Trophoblast cell (in vitro differentiated cells and primary cell): ENCODE data around the gene MTUS2.

Experiments used
- DNase-seq, 2 donors: peaks; one replicate each; pipeline ENCODE4 v3.0.0-alpha.2; 2016
- H2AFZ ChIP-seq: 2 replicates; pipeline ENCODE4 v1.6.1; 2013; ENCODE audit warnings: low read length, moderate library complexity, mild to moderate bottlenecking; ENCODE audit not compliant: insufficient read depth, poor library complexity
- H2AK5ac ChIP-seq: 2 replicates; pipeline ENCODE4 v1.6.1; 2013; ENCODE audit warnings: mild to moderate bottlenecking, low read length
- H2BK120ac ChIP-seq: 2 replicates; pipeline ENCODE4 v1.6.1; 2013; ENCODE audit warnings: low read length, mild to moderate bottlenecking, moderate library complexity; ENCODE audit not compliant: insufficient read depth, poor library complexity
- H2BK12ac ChIP-seq: 2 replicates; pipeline ENCODE4 v1.6.1; 2013; ENCODE audit warnings: mild to moderate bottlenecking, low read length, moderate library complexity
- H2BK5ac ChIP-seq: 2 replicates; pipeline ENCODE4 v1.6.1; 2013; ENCODE audit warnings: low read length, low read depth, moderate library complexity, mild to moderate bottlenecking; ENCODE audit not compliant: poor library complexity
- H3K14ac ChIP-seq: 2 replicates; pipeline ENCODE4 v1.6.1; 2013; ENCODE audit warnings: mild to moderate bottlenecking, low read length
- H3K18ac ChIP-seq: 2 replicates; pipeline ENCODE4 v1.6.1; 2013; ENCODE audit warnings: mild to moderate bottlenecking, low read length
- H3K23ac ChIP-seq: 2 replicates; pipeline ENCODE4 v1.6.1; 2013; ENCODE audit warnings: low read length
- H3K27ac ChIP-seq: 2 replicates; pipeline ENCODE4 v1.5.1; 2013; ENCODE audit warnings: low read depth, mild to moderate bottlenecking, inconsistent platforms, low read length, moderate library complexity
- H3K27me3 ChIP-seq: 2 replicates; pipeline ENCODE4 v1.6.1; 2013; ENCODE audit warnings: inconsistent platforms, mild to moderate bottlenecking, low read length, moderate library complexity; ENCODE audit not compliant: insufficient read depth
- H3K36me3 ChIP-seq, 2 experiments: 1 replicate in 1 of 2; 2 replicates in 1 of 2; pipeline ENCODE4 v1.6.1; 2013; ENCODE audit warnings: low read length in 2 of 2, mild to moderate bottlenecking in 2 of 2, moderate library complexity in 1 of 2; ENCODE audit not compliant: insufficient read depth in 2 of 2, control insufficient read depth in 1 of 2
- H3K4ac ChIP-seq: 2 replicates; pipeline ENCODE4 v1.6.1; 2013; ENCODE audit warnings: low read depth, mild to moderate bottlenecking, low read length, moderate library complexity
- H3K4me1 ChIP-seq, 2 experiments: 1 replicate in 1 of 2; 2 replicates in 1 of 2; pipeline ENCODE4 v1.6.1; 2013; ENCODE audit warnings: low read length in 2 of 2, mild to moderate bottlenecking in 2 of 2, moderate library complexity in 1 of 2; ENCODE audit not compliant: insufficient read depth in 2 of 2, control insufficient read depth in 1 of 2
- H3K4me2 ChIP-seq: 2 replicates; pipeline ENCODE4 v1.6.1; 2013; ENCODE audit warnings: inconsistent platforms, mild to moderate bottlenecking, low read length, moderate library complexity
- H3K4me3 ChIP-seq: 2 replicates; pipeline ENCODE4 v1.5.1; 2013; ENCODE audit warnings: mild to moderate bottlenecking, low read depth, low read length, inconsistent platforms
- H3K79me1 ChIP-seq: one replicate; pipeline ENCODE4 v1.6.1; 2013; ENCODE audit warnings: low read length
- H3K79me2 ChIP-seq: 2 replicates; pipeline ENCODE4 v1.6.1; 2013; ENCODE audit warnings: low read length, mild to moderate bottlenecking; ENCODE audit not compliant: control insufficient read depth, insufficient read depth, poor library complexity
- H3K9ac ChIP-seq: 2 replicates; pipeline ENCODE4 v1.6.1; 2013; ENCODE audit warnings: mild to moderate bottlenecking, low read length
- H3K9me3 ChIP-seq: 2 replicates; pipeline ENCODE4 v1.6.1; 2013; ENCODE audit warnings: low read depth, mild to moderate bottlenecking, control low read depth, inconsistent platforms, low read length; ENCODE audit not compliant: insufficient read depth
- H4K12ac ChIP-seq: 2 replicates; pipeline ENCODE4 v1.6.1; 2013; ENCODE audit warnings: low read depth, mild to moderate bottlenecking, low read length, moderate library complexity
- H4K8ac ChIP-seq: 2 replicates; pipeline ENCODE4 v1.6.1; 2013; ENCODE audit warnings: low read depth, mild to moderate bottlenecking, low read length, moderate library complexity
- H4K91ac ChIP-seq: one replicate; pipeline ENCODE4 v1.6.1; 2013; ENCODE audit warnings: low read depth, mild to moderate bottlenecking, low read length, moderate library complexity
- WGBS: extraction: QIAGEN DNeasy Blood & Tissue Kit; methylation state at CpG from one replicate; pipeline ENCODE4 v1.1.7; 2013; ENCODE audit warnings: missing lambda C conversion rate; ENCODE audit not compliant: insufficient read length, insufficient coverage; ENCODE audit errors: extremely low coverage; 5-methylcytosine and 5-hydroxymethylcytosine counted together

MTUS2 gene

DNA sequence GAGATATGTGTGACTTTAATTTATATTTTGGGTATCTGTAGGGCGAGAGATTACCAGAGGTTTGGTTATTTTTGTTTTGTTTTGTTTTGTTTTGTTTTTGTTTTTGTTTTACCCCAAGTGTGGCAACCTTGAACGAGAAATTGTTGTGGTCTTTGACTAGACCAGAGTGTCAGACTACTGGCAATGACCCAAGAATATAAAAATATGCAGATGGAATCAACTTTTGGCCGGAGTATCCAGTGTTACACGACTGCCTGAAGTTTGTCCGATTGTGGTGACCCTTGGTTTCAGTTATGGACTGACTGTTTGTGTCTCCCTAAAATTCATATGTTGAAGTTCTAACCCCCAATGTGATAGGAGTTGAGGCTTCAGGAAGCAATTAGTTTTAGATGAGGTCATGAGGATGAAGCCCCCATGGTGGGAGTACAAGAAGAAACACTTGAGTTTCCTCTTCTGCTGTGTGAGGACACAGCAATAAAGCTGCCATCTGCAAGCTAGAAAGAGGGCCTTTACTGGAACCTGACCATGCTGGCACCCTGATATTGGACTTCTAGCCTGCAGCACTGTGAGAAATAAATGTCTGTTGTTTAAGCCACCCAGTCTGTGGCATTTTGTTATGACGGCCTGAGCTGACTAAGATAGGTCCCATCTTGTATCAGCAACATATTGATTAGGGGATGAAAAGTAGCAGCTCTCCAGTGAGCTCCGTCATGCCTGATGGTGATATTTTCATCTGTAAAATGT is 261.7 kb downstream of the MTUS2 start:
- DNase-seq = peak; percentile 72 to 87
- Histone ChIP-seq H3K4ac (no peak overlapping the region), H2BK120ac (no peak overlapping the region), H2BK5ac (no peak overlapping the region), H3K27ac (no peak overlapping the region), H4K91ac (no peak overlapping the region), H3K27me3 (no peaks in the 10 kb centered on the region), H2AK5ac (no peak overlapping the region), H3K79me1 (no peaks in the 10 kb centered on the region), H3K23ac (no peak overlapping the region), H3K9me3 (no peaks in the 10 kb centered on the region), H3K18ac (no peak overlapping the region), H4K8ac (no peak overlapping the region), H4K12ac (no peak overlapping the region), H3K9ac (no peak overlapping the region), H3K4me2 (no peak overlapping the region), H3K36me3 (no peaks in the 10 kb centered on the region), H3K79me2 (no peaks in the 10 kb centered on the region), H2AFZ (no peak overlapping the region), H3K14ac (no peak overlapping the region), H3K4me1 (no peaks in the 10 kb centered on the region), H2BK12ac (no peak overlapping the region), H3K4me3 (no peak overlapping the region)
- whole genome bisulfite sequencing = no CpG with 5 or more reads among the region's 7 CpGs

DNA sequence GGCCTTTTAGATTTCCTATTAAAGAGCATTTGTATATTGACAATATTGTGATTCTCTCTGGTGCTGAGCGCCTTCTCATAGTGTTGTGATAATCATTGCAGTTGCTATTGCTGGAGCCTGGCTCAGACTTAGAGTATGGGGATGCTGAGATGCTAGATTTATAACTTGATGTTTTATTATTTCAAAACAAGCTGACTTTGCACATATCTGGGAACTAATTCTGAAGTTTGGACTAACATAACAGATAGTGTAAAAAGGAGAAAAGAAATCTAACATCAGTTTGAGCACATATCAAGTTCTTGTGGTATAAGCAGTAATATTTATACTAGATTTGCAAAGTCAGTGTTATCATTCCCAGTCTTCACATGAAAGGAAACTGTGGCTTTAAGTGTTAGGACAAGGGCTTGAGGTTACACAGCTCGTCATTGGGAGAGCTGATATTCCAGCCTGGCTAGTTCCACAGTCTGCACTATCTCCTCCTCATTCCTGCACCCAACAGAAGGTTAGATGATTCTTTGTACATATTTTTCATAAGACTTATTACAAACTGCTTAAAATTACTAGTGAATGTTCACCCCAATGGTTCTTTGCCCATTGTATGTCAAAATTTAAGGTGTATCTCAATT is 279.8 kb downstream of the MTUS2 start:
- no peak overlapping the region for H4K12ac ChIP-seq
- H2BK5ac ChIP-seq = no peak overlapping the region
- H3K4me3 ChIP-seq = no peak overlapping the region
- no peak overlapping the region for H2AK5ac ChIP-seq
- H3K4ac ChIP-seq = no peak overlapping the region
- no peaks in the 10 kb centered on the region for H3K9me3 ChIP-seq
- H2AFZ ChIP-seq = no peak overlapping the region
- no peak overlapping the region for H3K27ac ChIP-seq
- no peaks in the 10 kb centered on the region for H3K27me3 ChIP-seq
- WGBS = no CpG with 5 or more reads among the region's 2 CpGs
- no peak overlapping the region for H3K9ac ChIP-seq
- H3K23ac ChIP-seq = no peak overlapping the region
- no peaks in the 10 kb centered on the region for H3K4me1 ChIP-seq
- no peaks in the 10 kb centered on the region for H3K79me1 ChIP-seq
- no peak overlapping the region for H4K91ac ChIP-seq
- DNase-seq = no peak
- H3K79me2 ChIP-seq = no peaks in the 10 kb centered on the region
- H2BK120ac ChIP-seq = no peak overlapping the region
- H3K14ac ChIP-seq = no peak overlapping the region
- no peak overlapping the region for H3K4me2 ChIP-seq
- no peak overlapping the region for H3K18ac ChIP-seq
- H4K8ac ChIP-seq = no peak overlapping the region
- no peaks in the 10 kb centered on the region for H3K36me3 ChIP-seq
- no peak overlapping the region for H2BK12ac ChIP-seq

DNA sequence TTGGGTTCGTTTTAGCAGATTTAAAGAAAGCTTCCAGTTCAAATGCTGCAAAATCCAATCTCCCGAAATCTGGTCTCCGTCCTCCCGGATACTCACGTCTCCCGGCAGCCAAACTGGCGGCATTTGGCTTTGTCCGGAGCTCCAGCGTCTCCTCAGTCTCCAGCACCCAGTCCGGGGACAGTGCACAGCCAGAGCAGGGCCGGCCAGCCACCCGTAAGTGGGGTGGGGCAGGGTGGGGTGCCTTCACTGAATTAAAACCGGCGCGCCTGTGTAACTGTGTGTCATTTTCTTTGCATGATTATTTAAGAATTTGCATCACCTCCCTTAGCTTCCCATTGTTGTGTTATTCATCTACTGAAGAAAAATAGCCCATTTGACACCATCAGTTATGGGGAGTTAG is 280.6 kb downstream of the MTUS2 start:
- Histone ChIP-seq H3K79me2 (no peaks in the 10 kb centered on the region), H3K14ac (no peak overlapping the region), H2AFZ (no peak overlapping the region), H3K27ac (no peak overlapping the region), H4K8ac (no peak overlapping the region), H3K4me3 (no peak overlapping the region), H3K79me1 (no peaks in the 10 kb centered on the region), H3K27me3 (no peaks in the 10 kb centered on the region), H3K4me1 (no peaks in the 10 kb centered on the region), H2BK120ac (no peak overlapping the region), H3K18ac (no peak overlapping the region), H3K4me2 (no peak overlapping the region), H4K12ac (no peak overlapping the region), H3K4ac (no peak overlapping the region), H3K36me3 (no peaks in the 10 kb centered on the region), H2BK5ac (no peak overlapping the region), H3K23ac (no peak overlapping the region), H2AK5ac (no peak overlapping the region), H3K9ac (no peak overlapping the region), H3K9me3 (no peaks in the 10 kb centered on the region), H4K91ac (no peak overlapping the region), H2BK12ac (no peak overlapping the region)
- no peak for DNase-seq
- WGBS = no CpG with 5 or more reads among the region's 15 CpGs

DNA sequence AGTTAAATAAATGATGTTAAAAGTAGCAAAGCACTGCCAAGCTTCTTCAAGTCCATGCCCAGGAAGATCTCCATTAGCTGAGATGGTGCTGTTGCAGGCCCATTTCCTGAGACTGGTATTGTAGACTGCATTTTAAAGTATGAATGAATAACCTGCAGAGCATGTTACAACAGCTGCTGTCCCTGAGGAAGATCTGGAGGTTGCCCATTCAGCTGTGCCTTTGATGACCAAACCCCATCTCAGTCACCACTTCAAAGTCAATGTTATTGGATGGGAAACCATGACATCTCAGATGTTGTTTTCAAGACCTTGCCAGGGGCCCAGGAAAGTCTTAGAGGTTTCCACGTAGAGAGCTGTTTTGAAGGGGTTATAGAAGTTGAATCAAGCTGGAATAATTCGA is 281.3 kb downstream of the MTUS2 start:
- H3K4me1 ChIP-seq = no peaks in the 10 kb centered on the region
- DNase-seq = no peak
- H3K27ac ChIP-seq = no peak overlapping the region
- H3K18ac ChIP-seq = no peak overlapping the region
- no peak overlapping the region for H4K91ac ChIP-seq
- no peaks in the 10 kb centered on the region for H3K27me3 ChIP-seq
- H3K4ac ChIP-seq = no peak overlapping the region
- H3K9ac ChIP-seq = no peak overlapping the region
- H3K9me3 ChIP-seq = no peaks in the 10 kb centered on the region
- H4K12ac ChIP-seq = no peak overlapping the region
- no CpG with 5 or more reads among the region's 2 CpGs for WGBS
- H3K4me3 ChIP-seq = no peak overlapping the region
- H2AFZ ChIP-seq = no peak overlapping the region
- H3K79me2 ChIP-seq = no peaks in the 10 kb centered on the region
- H3K79me1 ChIP-seq = no peaks in the 10 kb centered on the region
- no peak overlapping the region for H2AK5ac ChIP-seq
- H2BK12ac ChIP-seq = no peak overlapping the region
- no peak overlapping the region for H2BK120ac ChIP-seq
- no peak overlapping the region for H3K4me2 ChIP-seq
- no peak overlapping the region for H3K23ac ChIP-seq
- H4K8ac ChIP-seq = no peak overlapping the region
- H2BK5ac ChIP-seq = no peak overlapping the region
- no peak overlapping the region for H3K14ac ChIP-seq
- H3K36me3 ChIP-seq = no peaks in the 10 kb centered on the region
